Measurements from ENCODE around the gene BRK1. TPM values are rescaled to one million over a fixed set of nuclear protein-coding genes. Genes with fewer than 3 reads are reported as not detected.
A peak's percentile ranks its signal among the peaks of the same experiment; 100 is the strongest.
"Not testable (repeated sequence)": the region's sequence is repeated elsewhere in the genome, so short reads cannot be mapped to it uniquely, and the experiment has no call there.

The BRK1 gene
- total RNA-seq (ENCODE audit: unreplicated experiment): 203 TPM
- long read RNA-seq, transcript BRK1-201 (3 exons, 1,233 nt): major isoform, 173 of 190 reads
- long read RNA-seq, partial matches to known transcripts: 13 of 190 reads
- long read RNA-seq, other reads (novel, unspliced or antisense): 4 of 190 reads

- peak; percentile 88 for DNase-seq (ENCODE audit: low spot score)
- H3K4me1 Mint-ChIP-seq (ENCODE audit: unreplicated experiment): peaks cover 12% of the 10 kb centered on the region
- peaks cover 15% of the 10 kb centered on the region for H3K36me3 Mint-ChIP-seq (ENCODE audit: low read depth, unreplicated experiment)
- peaks cover 9% of the 10 kb centered on the region for H3K27me3 Mint-ChIP-seq (ENCODE audit: unreplicated experiment)
- TF ChIP-seq CTCF (IDR thresholded peaks at IDR 0.05; ENCODE audit: unreplicated experiment): no peak
- peak within 1 kb of the TSS; percentile 99 for H3K27ac Mint-ChIP-seq (ENCODE audit: unreplicated experiment)
- peak within 1 kb of the TSS; percentile 99 for H3K4me3 Mint-ChIP-seq (ENCODE audit: unreplicated experiment)
- H3K9me3 Mint-ChIP-seq (ENCODE audit: unreplicated experiment): no peaks in the 10 kb centered on the region
Observed at GRCh38 chr3:10115326-10116137, at the start of gene BRK1. TSS of gene BRK1 (plus strand) at chr3:10115675. CDS start at chr3:10115702, 27 bp downstream.

- H3K27ac Mint-ChIP-seq (ENCODE audit: unreplicated experiment); H3K4me3 Mint-ChIP-seq (ENCODE audit: unreplicated experiment): not testable (repeated sequence)
Observed at GRCh38 chr3:10070077-10070476, 45.4 kb upstream of the BRK1 start.

GRCh38 chr3:10074666-10075065, 40.8 kb upstream of the BRK1 start:
- H3K9me3 Mint-ChIP-seq (ENCODE audit: unreplicated experiment): no peaks in the 10 kb centered on the region
- no peak for TF ChIP-seq CTCF (IDR thresholded peaks at IDR 0.05; ENCODE audit: unreplicated experiment)
- DNase-seq (ENCODE audit: low spot score): no peak
- no peaks in the 10 kb centered on the region for H3K4me1 Mint-ChIP-seq (ENCODE audit: unreplicated experiment)
- no peaks in the 10 kb centered on the region for H3K27me3 Mint-ChIP-seq (ENCODE audit: unreplicated experiment)
- no peak overlapping the region for H3K27ac Mint-ChIP-seq (ENCODE audit: unreplicated experiment)
- no peaks in the 10 kb centered on the region for H3K36me3 Mint-ChIP-seq (ENCODE audit: low read depth, unreplicated experiment)
- H3K4me3 Mint-ChIP-seq (ENCODE audit: unreplicated experiment): no peak overlapping the region

More at GRCh38 chr3:10070077-10070476, 45.4 kb upstream of the BRK1 start:
- H3K36me3 Mint-ChIP-seq (ENCODE audit: low read depth, unreplicated experiment): peaks cover 31% of the 10 kb centered on the region
- not testable (repeated sequence) for H3K4me1 Mint-ChIP-seq (ENCODE audit: unreplicated experiment); DNase-seq (ENCODE audit: low spot score); H3K9me3 Mint-ChIP-seq (ENCODE audit: unreplicated experiment); H3K27me3 Mint-ChIP-seq (ENCODE audit: unreplicated experiment)

- TF ChIP-seq CTCF (IDR thresholded peaks at IDR 0.05; ENCODE audit: unreplicated experiment): no peak
- no peaks in the 10 kb centered on the region for H3K27me3 Mint-ChIP-seq (ENCODE audit: unreplicated experiment)
- no peak for DNase-seq (ENCODE audit: low spot score)
- no peaks in the 10 kb centered on the region for H3K9me3 Mint-ChIP-seq (ENCODE audit: unreplicated experiment)
- peaks cover 8% of the 10 kb centered on the region for H3K36me3 Mint-ChIP-seq (ENCODE audit: low read depth, unreplicated experiment)
- H3K4me3 Mint-ChIP-seq (ENCODE audit: unreplicated experiment): no peak overlapping the region
- no peak overlapping the region for H3K27ac Mint-ChIP-seq (ENCODE audit: unreplicated experiment)
- H3K4me1 Mint-ChIP-seq (ENCODE audit: unreplicated experiment): no peaks in the 10 kb centered on the region
Observed at GRCh38 chr3:10081871-10082270, 33.6 kb upstream of the BRK1 start.

- Mint-ChIP-seq H3K4me1 (ENCODE audit: unreplicated experiment) (no peaks in the 10 kb centered on the region), H3K27ac (ENCODE audit: unreplicated experiment) (no peak overlapping the region), H3K9me3 (ENCODE audit: unreplicated experiment) (no peaks in the 10 kb centered on the region), H3K27me3 (ENCODE audit: unreplicated experiment) (no peaks in the 10 kb centered on the region), H3K36me3 (ENCODE audit: low read depth, unreplicated experiment) (peaks cover 11% of the 10 kb centered on the region), H3K4me3 (ENCODE audit: unreplicated experiment) (no peak overlapping the region)
- no peak for TF ChIP-seq CTCF (IDR thresholded peaks at IDR 0.05; ENCODE audit: unreplicated experiment)
- DNase-seq (ENCODE audit: low spot score): no peak
Observed at GRCh38 chr3:10085738-10086137, 29.7 kb upstream of the BRK1 start.

Measured in endothelial cell (in vitro differentiated cells).